GM19395 (cell line): Measurements from ENCODE around the gene ZAR1.
"Not testable (repeated sequence)": the region's sequence is repeated elsewhere in the genome, so short reads cannot be mapped to it uniquely, and the experiment has no call there.

Source experiments
- ATAC-seq: cut with Tn5 transposase; IDR thresholded peaks from one replicate; pipeline ENCODE4 v1.9.1; 2021; ENCODE audit warnings: mild to moderate bottlenecking, moderate library complexity; ENCODE audit not compliant: unreplicated experiment

The ZAR1 gene, protein sequence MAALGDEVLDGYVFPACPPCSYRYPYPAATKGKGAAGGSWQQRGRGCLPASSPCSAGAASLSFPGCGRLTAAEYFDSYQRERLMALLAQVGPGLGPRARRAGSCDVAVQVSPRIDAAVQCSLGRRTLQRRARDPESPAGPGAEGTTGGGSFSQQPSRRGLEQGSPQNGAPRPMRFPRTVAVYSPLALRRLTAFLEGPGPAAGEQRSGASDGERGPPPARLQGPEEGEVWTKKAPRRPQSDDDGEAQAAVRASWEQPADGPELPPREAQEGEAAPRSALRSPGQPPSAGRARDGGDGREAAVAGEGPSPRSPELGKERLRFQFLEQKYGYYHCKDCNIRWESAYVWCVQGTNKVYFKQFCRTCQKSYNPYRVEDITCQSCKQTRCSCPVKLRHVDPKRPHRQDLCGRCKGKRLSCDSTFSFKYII

GRCh38 chr4:48490012-48490679, at the start of gene ZAR1:
Gene ZAR1 (plus strand): TSS chr4:48490252. CDS start chr4:48490292, 40 bp downstream.
- no peak for ATAC-seq

DNA sequence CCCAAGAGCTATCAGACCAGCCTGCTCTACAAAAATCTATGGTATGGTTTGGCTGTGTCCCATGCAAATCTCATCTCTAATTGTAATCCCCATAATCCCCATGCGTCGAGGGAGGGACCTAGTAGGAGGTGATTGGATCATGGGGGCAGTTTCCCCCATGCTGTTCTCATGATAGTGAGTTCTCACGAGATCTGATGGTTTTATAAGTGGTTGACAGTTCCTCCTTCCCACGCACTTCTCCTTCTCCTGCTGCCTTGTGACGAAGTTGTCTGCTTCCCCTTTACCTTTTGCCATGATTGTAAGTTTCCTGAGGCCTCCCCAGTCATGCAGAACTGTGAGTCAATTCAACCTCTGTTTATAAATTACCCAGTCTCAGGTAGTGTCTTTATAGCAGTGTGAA, 49.1 kb upstream of the ZAR1 start:
- not testable (repeated sequence) for ATAC-seq

DNA sequence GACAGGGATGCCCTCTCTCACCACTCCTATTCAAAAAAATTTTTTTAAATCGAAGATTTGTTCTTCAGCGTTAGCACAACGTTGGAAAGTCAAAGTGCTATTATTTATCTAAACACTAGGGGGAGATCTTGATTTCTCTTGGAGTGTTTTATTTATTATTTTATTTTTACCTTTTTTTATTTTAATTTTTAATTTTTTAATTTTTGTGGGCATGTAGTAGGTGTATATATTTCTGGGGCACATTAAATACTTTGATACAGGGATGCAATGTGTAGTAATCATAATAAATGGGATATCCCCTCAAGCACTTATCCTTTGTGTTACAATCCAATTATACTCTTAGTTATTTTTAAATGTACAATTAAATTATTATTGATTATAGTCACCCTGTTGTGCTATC, 44.3 kb upstream of the ZAR1 start:
- no peak for ATAC-seq

DNA sequence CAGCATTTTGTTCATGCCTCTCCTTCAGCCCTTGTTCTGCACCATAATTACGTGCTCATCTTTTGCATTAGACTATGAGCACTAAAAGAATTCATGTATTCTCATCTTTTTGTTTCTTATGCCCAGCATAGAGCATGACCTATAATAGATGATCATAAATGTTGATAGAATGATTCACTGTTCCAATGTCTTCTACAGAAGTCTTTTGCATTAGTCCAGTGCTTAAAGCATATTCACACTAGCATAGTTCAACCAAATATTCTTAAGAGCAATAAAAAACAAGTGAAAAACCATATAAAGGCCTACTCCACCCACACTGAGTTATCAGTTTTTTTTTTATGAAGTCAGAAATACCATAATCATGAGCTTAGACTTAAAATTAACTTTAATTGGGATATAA, 43.4 kb upstream of the ZAR1 start:
- ATAC-seq = no peak

DNA sequence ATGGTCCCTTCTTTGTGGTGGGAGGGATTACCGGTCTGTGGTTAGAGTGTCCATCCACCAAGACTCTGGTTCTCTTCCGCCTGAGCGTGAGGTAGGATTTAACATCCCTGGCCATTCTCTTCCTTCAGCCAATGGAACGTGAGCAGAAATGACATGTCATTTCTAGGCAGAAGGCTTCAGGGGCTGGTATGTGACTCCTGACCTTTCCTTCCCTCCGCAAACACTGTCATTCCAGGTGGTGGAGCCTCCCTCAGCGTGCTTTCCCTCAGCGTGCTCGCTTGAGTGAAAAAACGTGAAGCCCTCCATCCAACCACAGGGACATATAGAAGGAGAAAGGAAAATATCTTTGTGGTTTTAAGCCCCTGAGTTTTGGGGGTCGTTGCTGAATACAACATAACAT, 40.9 kb upstream of the ZAR1 start:
- ATAC-seq = no peak

GRCh38 chr4:48450740-48451139, 39.3 kb upstream of the ZAR1 start:
- no peak for ATAC-seq

- not testable (repeated sequence) for ATAC-seq
These were observed 38.4 kb upstream of the ZAR1 start for GRCh38 chr4:48451656-48452055.

- ATAC-seq = no peak
These were observed 35.5 kb upstream of the ZAR1 start for GRCh38 chr4:48454591-48454990.

GRCh38 chr4:48461000-48461399, 29.1 kb upstream of the ZAR1 start:
- no peak for ATAC-seq

DNA sequence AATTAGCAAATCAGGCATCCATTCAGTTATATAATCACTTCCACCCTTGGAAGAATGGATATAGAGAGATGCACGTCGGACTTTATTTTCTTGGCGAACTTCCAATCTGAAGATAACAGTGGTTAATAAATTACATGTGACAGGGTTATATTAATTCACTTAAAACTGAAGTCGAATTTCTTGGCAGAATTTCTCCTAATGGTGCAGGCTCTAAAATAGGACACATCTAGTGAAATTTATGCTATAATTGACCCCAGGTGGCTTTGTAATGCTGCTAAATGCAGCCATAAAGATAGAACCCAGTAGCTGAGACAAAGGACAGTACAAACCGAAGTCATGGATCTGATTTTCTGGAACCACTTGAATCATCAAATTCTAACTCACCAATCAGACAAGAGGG, 27.7 kb upstream of the ZAR1 start:
- no peak for ATAC-seq

- no peak for ATAC-seq
These were observed 22.6 kb upstream of the ZAR1 start for GRCh38 chr4:48467442-48467841.

GRCh38 chr4:48467891-48468290, 22.2 kb upstream of the ZAR1 start:
- no peak for ATAC-seq

- no peak for ATAC-seq
These were observed 19.9 kb upstream of the ZAR1 start for GRCh38 chr4:48470137-48470536.

DNA sequence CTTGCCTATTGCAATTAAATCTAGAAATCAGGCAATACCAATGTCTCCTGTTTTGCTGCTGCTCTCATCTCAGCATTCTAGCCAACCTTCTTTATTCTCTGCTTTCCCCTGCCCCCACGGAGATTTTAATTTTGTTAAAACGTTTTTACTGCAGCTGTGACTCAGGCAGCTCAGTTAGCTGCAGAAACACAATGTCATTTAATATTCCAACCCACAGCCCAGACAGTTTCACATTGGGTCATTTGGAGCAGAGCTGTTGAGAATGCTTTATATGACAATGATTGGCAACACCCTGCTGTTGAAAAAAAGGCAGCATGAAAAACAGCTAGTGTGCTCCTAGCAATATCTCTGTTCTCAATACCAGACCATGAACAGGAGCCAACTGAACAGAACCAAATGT, 19.5 kb upstream of the ZAR1 start:
- ATAC-seq = no peak

DNA sequence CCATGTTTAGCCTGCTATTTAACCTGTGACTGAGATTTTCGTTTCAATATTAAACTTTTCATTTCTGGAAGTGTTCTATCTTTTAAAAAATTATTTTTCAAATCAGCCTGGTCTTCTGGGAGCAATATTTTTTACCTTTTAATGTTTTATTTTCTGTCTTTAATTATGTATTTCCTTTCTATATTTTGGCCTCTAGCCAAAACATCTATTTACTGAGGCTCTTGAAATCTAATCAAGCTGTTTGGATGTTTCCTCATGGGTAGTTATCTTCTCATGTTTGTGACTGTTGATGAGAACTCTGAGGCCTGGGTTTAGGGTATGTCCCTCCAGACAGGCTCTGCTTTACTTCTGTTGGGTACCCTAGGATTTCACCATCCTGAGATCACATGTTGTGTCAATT, 17.3 kb upstream of the ZAR1 start:
- ATAC-seq = no peak

DNA sequence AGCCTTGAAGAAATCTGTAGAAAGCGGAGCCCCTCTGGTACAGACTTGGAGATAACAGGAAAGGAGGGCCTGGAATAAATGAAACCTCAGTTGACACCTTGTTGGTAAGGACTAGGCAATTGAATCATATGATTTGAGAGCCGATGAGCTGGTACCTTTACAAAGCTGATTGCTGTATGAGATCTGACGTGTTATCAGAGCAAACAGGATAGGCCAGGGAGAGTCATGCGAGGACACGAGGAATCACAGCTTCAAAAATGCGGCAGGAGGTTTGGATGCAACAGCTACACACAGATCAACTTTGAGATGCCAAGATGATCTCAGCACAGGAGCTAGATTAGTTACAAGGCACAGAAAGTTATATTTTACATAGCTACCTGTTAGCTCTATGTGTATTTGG, 14.3 kb upstream of the ZAR1 start:
- no peak for ATAC-seq

DNA sequence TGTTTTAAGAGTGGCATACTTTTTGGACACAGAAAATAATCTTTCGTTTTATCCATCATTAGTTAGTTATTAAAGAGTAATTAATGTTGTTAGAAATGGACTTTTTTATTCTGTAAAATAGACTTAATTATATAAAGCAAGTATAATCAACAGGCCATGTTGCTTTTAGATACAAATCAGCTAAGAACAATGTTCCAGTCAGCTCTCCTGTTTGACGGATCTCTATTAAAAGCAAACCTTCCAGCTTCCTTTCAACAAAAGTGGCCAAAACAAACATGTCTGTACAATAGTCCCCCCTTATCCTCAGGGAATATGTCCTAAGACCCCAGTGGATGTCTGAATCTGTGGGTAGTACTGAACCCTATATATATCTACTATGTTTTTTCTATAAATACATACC, 11.8 kb upstream of the ZAR1 start:
- no peak for ATAC-seq

- no peak for ATAC-seq
These were observed 8.5 kb upstream of the ZAR1 start for GRCh38 chr4:48481581-48481980.

DNA sequence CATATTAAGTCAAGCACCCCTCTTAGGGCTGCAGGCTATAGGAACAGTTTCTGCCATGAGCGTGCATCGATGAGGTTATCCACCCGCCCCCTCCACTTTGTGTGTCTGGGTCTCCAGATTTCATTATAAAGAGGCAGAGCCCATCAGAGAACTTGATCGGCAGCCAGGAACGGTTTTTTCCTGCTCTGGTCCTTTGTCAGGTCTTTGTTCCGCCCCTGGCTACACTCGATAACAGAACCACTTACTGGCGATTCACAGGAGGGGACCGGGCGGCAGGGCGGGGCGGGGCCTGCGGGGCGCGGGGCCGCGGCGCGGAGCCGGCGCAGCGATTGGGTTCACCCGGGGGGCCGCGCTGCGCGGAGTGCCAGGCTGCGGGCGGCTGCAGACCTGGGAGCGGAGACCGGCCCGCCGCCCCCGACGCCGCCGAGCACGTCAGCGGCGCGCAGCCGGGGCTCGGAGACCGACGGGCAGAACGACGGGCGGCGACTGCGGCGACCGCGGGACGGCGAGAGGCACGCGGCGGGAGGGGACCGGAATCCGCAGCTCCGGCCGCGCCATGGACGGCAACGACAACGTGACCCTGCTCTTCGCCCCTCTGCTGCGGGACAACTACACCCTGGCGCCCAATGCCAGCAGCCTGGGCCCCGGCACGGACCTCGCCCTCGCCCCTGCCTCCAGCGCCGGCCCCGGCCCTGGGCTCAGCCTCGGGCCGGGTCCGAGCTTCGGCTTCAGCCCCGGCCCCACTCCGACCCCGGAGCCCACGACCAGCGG, 6.9 kb upstream of the ZAR1 start, which contains the start of gene SLC10A4:
TSS of gene SLC10A4 (plus strand) at position 338 of the 771 bp plus-strand sequence. CDS start at position 557, 219 bp downstream.
- ATAC-seq = peak; percentile 48

DNA sequence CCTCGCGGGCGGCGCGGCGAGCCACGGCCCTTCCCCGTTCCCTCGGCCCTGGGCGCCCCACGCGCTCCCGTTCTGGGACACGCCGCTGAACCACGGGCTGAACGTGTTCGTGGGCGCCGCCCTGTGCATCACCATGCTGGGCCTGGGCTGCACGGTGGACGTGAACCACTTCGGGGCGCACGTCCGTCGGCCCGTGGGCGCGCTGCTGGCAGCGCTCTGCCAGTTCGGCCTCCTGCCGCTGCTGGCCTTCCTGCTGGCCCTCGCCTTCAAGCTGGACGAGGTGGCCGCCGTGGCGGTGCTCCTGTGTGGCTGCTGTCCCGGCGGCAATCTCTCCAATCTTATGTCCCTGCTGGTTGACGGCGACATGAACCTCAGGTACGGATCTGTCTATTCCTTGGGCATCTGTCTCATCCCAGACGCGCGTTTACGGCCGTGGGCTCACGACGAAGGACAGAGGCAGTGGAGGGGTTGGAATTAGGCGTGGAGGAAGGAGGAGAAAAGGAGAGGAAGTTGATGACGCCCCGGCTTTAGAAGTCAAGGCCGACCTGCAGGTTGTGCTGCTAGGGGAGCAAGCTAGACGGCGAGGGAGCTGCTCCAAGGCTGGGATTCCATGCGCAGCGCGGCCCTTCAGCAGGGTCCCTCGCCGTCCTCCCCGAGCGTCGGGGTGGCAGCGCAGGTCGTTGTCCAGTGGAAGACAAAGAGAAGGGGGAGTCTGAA, 6.1 kb upstream of the ZAR1 start:
- ATAC-seq = no peak
